ENCODE results near the gene LCK.

The LCK gene

GRCh38 chr1:32250893-32251716 is at the start of gene LCK:
Gene LCK (plus strand): TSS chr1:32251265. CDS start chr1:32274330, 23,065 bp downstream.
- no peak for FAIRE-seq
- no peak for DNase-seq (ENCODE audit: low spot score)

GRCh38 chr1:32204943-32205361 is 46.1 kb upstream of the LCK start:
- DNase-seq (ENCODE audit: low spot score) = no peak
- no peak for FAIRE-seq

- DNase-seq (ENCODE audit: low spot score) (peak; percentile 96), FAIRE-seq (peak; percentile 92)
Observed at GRCh38 chr1:32205401-32206370, 45.4 kb upstream of the LCK start, which contains the start of gene IQCC. Gene IQCC (plus strand): TSS chr1:32205671. CDS start chr1:32205682, 11 bp downstream.

GRCh38 chr1:32208469-32208868 is 42.6 kb upstream of the LCK start:
- DNase-seq (ENCODE audit: low spot score) (no peak), FAIRE-seq (no peak)

GRCh38 chr1:32208891-32209328 is 42.2 kb upstream of the LCK start, which contains the start of gene DCDC2B:
Gene DCDC2B (plus strand): TSS chr1:32209089. CDS start chr1:32209094, 5 bp downstream.
- DNase-seq (ENCODE audit: low spot score) (peak; percentile 60), FAIRE-seq (peak; percentile 53)

GRCh38 chr1:32215629-32216480 is 35.2 kb upstream of the LCK start:
- peak; percentile 69 for DNase-seq (ENCODE audit: low spot score)
- peak; percentile 23 for FAIRE-seq

- no peak for DNase-seq (ENCODE audit: low spot score)
- FAIRE-seq = no peak
Observed at GRCh38 chr1:32216566-32216965, 34.5 kb upstream of the LCK start.

GRCh38 chr1:32219022-32219421 is 32.0 kb upstream of the LCK start:
- FAIRE-seq = no peak
- DNase-seq (ENCODE audit: low spot score) = no peak

GRCh38 chr1:32220746-32221580 is 30.1 kb upstream of the LCK start:
- DNase-seq (ENCODE audit: low spot score) (no peak), FAIRE-seq (no peak)

- DNase-seq (ENCODE audit: low spot score) (no peak), FAIRE-seq (no peak)
Observed at GRCh38 chr1:32221581-32221979, 29.5 kb upstream of the LCK start.

GRCh38 chr1:32221980-32222755 is 28.9 kb upstream of the LCK start, which contains the start of the genes EIF3I and TMEM234:
Gene EIF3I (plus strand): TSS chr1:32222407. CDS start chr1:32222442, 35 bp downstream.
Gene TMEM234 (minus strand): TSS chr1:32222353. CDS start chr1:32222322, 31 bp downstream.
- FAIRE-seq = no peak

GRCh38 chr1:32223683-32224082 is 27.4 kb upstream of the LCK start:
- FAIRE-seq (no peak), DNase-seq (ENCODE audit: low spot score) (no peak)

More at GRCh38 chr1:32221980-32222755, 28.9 kb upstream of the LCK start, which contains the start of the genes EIF3I and TMEM234:
- DNase-seq (ENCODE audit: low spot score) = peak; percentile 96

- FAIRE-seq (no peak), DNase-seq (ENCODE audit: low spot score) (no peak)
Observed at GRCh38 chr1:32224285-32224684, 26.8 kb upstream of the LCK start.

GRCh38 chr1:32228771-32229170 is 22.3 kb upstream of the LCK start:
- DNase-seq (ENCODE audit: low spot score) = no peak
- no peak for FAIRE-seq

- no peak for DNase-seq (ENCODE audit: low spot score)
- no peak for FAIRE-seq
Observed at GRCh38 chr1:32231843-32232432, 19.1 kb upstream of the LCK start.

GRCh38 chr1:32232558-32233304 is 18.3 kb upstream of the LCK start:
- DNase-seq (ENCODE audit: low spot score) (no peak), FAIRE-seq (no peak)

- FAIRE-seq (no peak), DNase-seq (ENCODE audit: low spot score) (no peak)
Observed at GRCh38 chr1:32234792-32235191, 16.3 kb upstream of the LCK start.

- FAIRE-seq = no peak
- no peak for DNase-seq (ENCODE audit: low spot score)
Observed at GRCh38 chr1:32239337-32239736, 11.7 kb upstream of the LCK start.

All from urothelium cell line (cell line).